SK-N-SH (cell line): ENCODE data around the gene LRRC27. TPM values are rescaled to one million over a fixed set of nuclear protein-coding genes. Genes with fewer than 3 reads are reported as not detected.
"Not testable (repeated sequence)": the region's sequence is repeated elsewhere in the genome, so short reads cannot be mapped to it uniquely, and the experiment has no call there.

ENCODE experiments used
- CTCF ChIA-PET: fragments of 300-600, 350-600 bp; formaldehyde crosslinking; extraction: SDS; loops from one replicate; lab custom pipeline; 2021; lab: Yijun Ruan, JAX
- POLR2A ChIA-PET: fragments of 350-600 bp; sonication (Branson Sonifier 250); formaldehyde crosslinking; extraction: SDS; loops from one replicate; lab custom pipeline; 2020; ENCODE audit warnings: antibody characterized with exemption, inconsistent platforms; lab: Yijun Ruan, JAX
- DNase-seq: peaks from one replicate; pipeline ENCODE4 v3.0.0; 2012
- H2AFZ ChIP-seq: fragments of 200-600 bp; sonication (generic); 2 replicates; pipeline ENCODE4 v1.8.1; 2016; ENCODE audit warnings: antibody characterized with exemption, mild to moderate bottlenecking, low read depth
- H3F3A ChIP-seq: fragments of 200-600 bp; sonication (generic); replicated peaks from 2 replicates; pipeline ENCODE3; 2016; ENCODE audit warnings: antibody characterized with exemption, mild to moderate bottlenecking; ENCODE audit not compliant: insufficient read depth
- H3K27ac ChIP-seq, 2 experiments: fragments of 200-500 bp in 1 of 2; fragments of 200-600 bp in 1 of 2; sonication (Bioruptor generic) in 1 of 2; sonication (generic), shearing (Covaris generic) in 1 of 2; 2 replicates each; pipeline versions ENCODE4 v1.5.1 to v1.6.1; 2014 to 2016; ENCODE audit warnings: low read depth in 2 of 2, inconsistent platforms in 1 of 2, low read length in 1 of 2, mild to moderate bottlenecking in 1 of 2, mixed read lengths in 1 of 2
- H3K27me3 ChIP-seq: fragments of 200-600 bp; sonication (generic), shearing (Covaris generic); 2 replicates; pipeline ENCODE4 v1.6.1; 2016; ENCODE audit warnings: mixed run types; ENCODE audit not compliant: insufficient read depth
- H3K36me3 ChIP-seq, 2 experiments: fragments of 200-500 bp in 1 of 2; fragments of 200-600 bp in 1 of 2; sonication (Bioruptor generic) in 1 of 2; sonication (generic) in 1 of 2; replicated peaks in 1 of 2; 2 replicates each; pipeline versions ENCODE3 to v1.5.1; 2014 to 2016; ENCODE audit warnings: low read length in 1 of 2, mild to moderate bottlenecking in 1 of 2; ENCODE audit not compliant: insufficient read depth in 2 of 2, control insufficient read depth in 1 of 2
- H3K4me1 ChIP-seq, 2 experiments: fragments of 200-500 bp in 1 of 2; fragments of 200-600 bp in 1 of 2; sonication (Bioruptor generic) in 1 of 2; sonication (generic), shearing (Covaris generic) in 1 of 2; 2 replicates each; pipeline versions ENCODE4 v1.5.1 to v1.6.1; 2014 to 2016; ENCODE audit warnings: low read depth in 1 of 2, low read length in 1 of 2, mixed run types in 1 of 2; ENCODE audit not compliant: insufficient read depth in 2 of 2, control insufficient read depth in 1 of 2
- H3K4me2 ChIP-seq: fragments of 200-600 bp; sonication (generic), shearing (Covaris generic); 2 replicates; pipeline ENCODE4 v1.6.1; 2017; ENCODE audit warnings: mixed run types
- H3K4me3 ChIP-seq, 2 experiments: fragments of 200-500 bp in 1 of 2; fragments of 200-600 bp in 1 of 2; sonication (Bioruptor generic) in 1 of 2; sonication (generic), shearing (Covaris generic) in 1 of 2; 2 replicates each; pipeline versions ENCODE4 v1.5.1 to v1.8.1; 2014 to 2016; ENCODE audit warnings: low read depth in 2 of 2, inconsistent platforms in 1 of 2, low read length in 1 of 2, mild to moderate bottlenecking in 1 of 2, mixed read lengths in 1 of 2, moderate library complexity in 1 of 2
- H3K79me2 ChIP-seq: fragments of 200-600 bp; sonication (generic); 2 replicates; pipeline ENCODE4 v1.8.1; 2017; ENCODE audit warnings: mild to moderate bottlenecking; ENCODE audit not compliant: insufficient read depth
- H3K9ac ChIP-seq: fragments of 200-600 bp; sonication (generic); 2 replicates; pipeline ENCODE4 v1.6.1; 2017; ENCODE audit warnings: mixed run types
- H3K9me2 ChIP-seq: fragments of 200-600 bp; sonication (generic); 2 replicates; pipeline ENCODE4 v1.6.1; 2017; ENCODE audit warnings: mixed run types
- H3K9me3 ChIP-seq: fragments of 200-600 bp; sonication (generic); 2 replicates; pipeline ENCODE4 v1.6.1; 2017; ENCODE audit warnings: mixed run types, mild to moderate bottlenecking, moderate library complexity
- H4K20me1 ChIP-seq: fragments of 200-600 bp; sonication (generic); 2 replicates; pipeline ENCODE4 v1.6.1; 2017; ENCODE audit warnings: mild to moderate bottlenecking, mixed run types; ENCODE audit not compliant: insufficient read depth
- CHD2 ChIP-seq: fragments of 150-350 bp; IDR thresholded peaks from 2 replicates; pipeline ENCODE4 v1.6.1; 2018; ENCODE audit warnings: low read length; ENCODE audit not compliant: partially characterized antibody
- EP300 ChIP-seq, 2 experiments: IDR thresholded peaks; 2 replicates each; pipeline versions ENCODE4 v1.4.0 to v1.6.1; 2012; ENCODE audit warnings: borderline replicate concordance in 1 of 2, low read depth in 1 of 2, low read length in 1 of 2
- EZH2phosphoT487 ChIP-seq: fragments of 200-600 bp; sonication (generic); IDR thresholded peaks from 2 replicates; pipeline ENCODE4 v1.6.1; 2017; ENCODE audit warnings: low read depth, mixed run types, mild to moderate bottlenecking, antibody characterized with exemption, moderate library complexity, borderline replicate concordance
- GABPA ChIP-seq: IDR thresholded peaks from 2 replicates; pipeline ENCODE4 v1.4.0; 2012; ENCODE audit warnings: low read depth, mild to moderate bottlenecking
- JUND ChIP-seq: IDR thresholded peaks from 2 replicates; pipeline ENCODE4 v1.4.0; 2012
- NFIC ChIP-seq: IDR thresholded peaks from 2 replicates; pipeline ENCODE4 v1.4.0; 2012; ENCODE audit warnings: borderline replicate concordance
- RCOR1 ChIP-seq: fragments of 150-350 bp; IDR thresholded peaks from 2 replicates; pipeline ENCODE4 v1.6.1; 2017; ENCODE audit warnings: antibody characterized with exemption, low read length
- TEAD4 ChIP-seq: IDR thresholded peaks from 2 replicates; pipeline ENCODE4 v1.4.0; 2012; ENCODE audit warnings: mild to moderate bottlenecking, borderline replicate concordance; ENCODE audit not compliant: insufficient read depth
- WGBS: methylation state at CpG from one replicate; pipeline ENCODE4 v1.1.6; 2017; ENCODE audit warnings: low lambda C conversion rate; 5-methylcytosine and 5-hydroxymethylcytosine counted together
- polyA plus RNA-seq, 3 experiments: library from polyadenylated mRNA; depleted of rRNA; stranded (reverse); fragments of >200 nt; gene quantifications; 2 replicates each; pipeline ENCODE4 v1.2.3, GENCODE V29; 2012
- TF ChIP-seq, protein P1 (sequence below): IDR thresholded peaks from 2 replicates; pipeline ENCODE4 v1.4.0; 2012; ENCODE audit warnings: low read depth
- TF ChIP-seq, protein P2 (sequence below): fragments of 150-350 bp; IDR thresholded peaks from 2 replicates; pipeline ENCODE4 v1.6.1; 2016; ENCODE audit warnings: mild to moderate bottlenecking, low read depth, low read length
- TF ChIP-seq, protein P3 (sequence below): IDR thresholded peaks from 2 replicates; pipeline ENCODE4 v1.4.0; 2012; ENCODE audit warnings: low read depth, borderline replicate concordance

The LRRC27 gene
- polyA plus RNA-seq, 1 of the 3 experiments (the other 2 are of a cell fraction), result 10.0 TPM

DNA sequence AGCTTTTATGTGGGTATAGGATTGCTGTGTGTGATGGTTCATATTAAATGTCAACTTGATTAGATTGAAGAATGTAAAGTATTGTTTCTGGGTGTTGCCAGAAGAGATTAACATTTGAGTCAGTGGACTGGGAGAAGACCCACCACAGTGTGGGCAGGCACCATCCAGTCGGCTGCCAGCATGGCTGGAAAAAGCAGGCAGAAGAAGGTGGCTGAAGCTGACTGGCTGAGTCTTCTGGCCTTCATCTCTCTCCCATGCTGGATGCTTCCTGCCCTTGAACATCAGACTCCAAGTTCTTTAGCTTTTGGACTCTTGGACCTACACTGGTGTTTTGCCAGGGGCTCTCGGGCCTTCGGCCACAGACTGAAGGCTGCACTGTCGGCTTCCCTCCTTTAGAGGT, 49.0 kb downstream of the LRRC27 start:
- H3K4me2 ChIP-seq, H3K9me2 ChIP-seq, H3K27me3 ChIP-seq, H4K20me1 ChIP-seq, H3K4me1 ChIP-seq, POLR2A ChIA-PET, H3K79me2 ChIP-seq, H3K4me3 ChIP-seq, H2AFZ ChIP-seq, DNase-seq, H3K9me3 ChIP-seq, H3F3A ChIP-seq, H3K9ac ChIP-seq, H3K36me3 ChIP-seq, H3K27ac ChIP-seq: not testable (repeated sequence)
- 84% methylated on average over 4 of the region's 4 CpGs for WGBS
- CTCF ChIA-PET, result interaction anchor here (0.6 to 1.9 kb wide), 5 partner anchors 11 to 274 kb away, joined by 3 to 9 read pairs (median 4); no protein-coding TSS in a partner anchor

DNA sequence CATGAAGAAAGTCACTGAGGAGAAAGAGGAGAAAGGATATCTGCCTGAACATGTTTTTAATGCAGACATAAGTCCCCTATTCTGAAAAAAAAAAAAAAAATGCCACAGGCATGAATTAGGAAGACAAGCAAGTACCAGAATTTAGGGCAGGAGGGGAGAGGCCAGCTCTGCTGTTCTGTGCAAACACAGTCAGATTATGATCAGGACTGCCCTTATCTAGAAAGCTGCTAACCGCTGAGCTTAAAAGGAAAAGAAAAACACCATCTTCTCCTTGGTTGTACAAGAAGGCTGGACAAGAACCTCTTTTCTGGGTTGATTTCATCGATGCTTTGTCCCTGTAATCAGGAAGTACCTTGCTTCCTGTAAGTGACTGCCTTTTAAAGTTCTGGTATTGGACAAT, 49.7 kb downstream of the LRRC27 start:
- Histone ChIP-seq H3K79me2 (no peaks in the 10 kb centered on the region), H2AFZ (no peak overlapping the region), H3K27ac (no peak overlapping the region), H3K4me3 (no peak overlapping the region), H3K9me3 (no peaks in the 10 kb centered on the region), H3K9me2 (no peaks in the 10 kb centered on the region), H3K4me2 (no peak overlapping the region), H4K20me1 (no peaks in the 10 kb centered on the region), H3K36me3 (no peaks in the 10 kb centered on the region), H3F3A (no peaks in the 10 kb centered on the region), H3K9ac (no peak overlapping the region), H3K27me3 (no peaks in the 10 kb centered on the region), H3K4me1 (peaks cover 0 to 7% of the 10 kb centered on the region in 2 experiments; a peak in 1 of 4 replicates)
- WGBS, result 59% methylated on average over 2 of the region's 2 CpGs
- no peak for TF ChIP-seq GABPA
- no peak for TF ChIP-seq RCOR1
- no peak for TF ChIP-seq EP300 (IDR thresholded peaks at IDR 0.05; ENCODE audit: borderline replicate concordance in 1 of 2, low read depth in 1 of 2, low read length in 1 of 2)
- no peak for TF ChIP-seq EZH2phosphoT487
- TF ChIP-seq, protein P1, sequence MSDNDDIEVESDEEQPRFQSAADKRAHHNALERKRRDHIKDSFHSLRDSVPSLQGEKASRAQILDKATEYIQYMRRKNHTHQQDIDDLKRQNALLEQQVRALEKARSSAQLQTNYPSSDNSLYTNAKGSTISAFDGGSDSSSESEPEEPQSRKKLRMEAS, result no peak
- TF ChIP-seq, protein P2, sequence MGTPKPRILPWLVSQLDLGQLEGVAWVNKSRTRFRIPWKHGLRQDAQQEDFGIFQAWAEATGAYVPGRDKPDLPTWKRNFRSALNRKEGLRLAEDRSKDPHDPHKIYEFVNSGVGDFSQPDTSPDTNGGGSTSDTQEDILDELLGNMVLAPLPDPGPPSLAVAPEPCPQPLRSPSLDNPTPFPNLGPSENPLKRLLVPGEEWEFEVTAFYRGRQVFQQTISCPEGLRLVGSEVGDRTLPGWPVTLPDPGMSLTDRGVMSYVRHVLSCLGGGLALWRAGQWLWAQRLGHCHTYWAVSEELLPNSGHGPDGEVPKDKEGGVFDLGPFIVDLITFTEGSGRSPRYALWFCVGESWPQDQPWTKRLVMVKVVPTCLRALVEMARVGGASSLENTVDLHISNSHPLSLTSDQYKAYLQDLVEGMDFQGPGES, result no peak
- TF ChIP-seq TEAD4, result no peak
- TF ChIP-seq, protein P3, sequence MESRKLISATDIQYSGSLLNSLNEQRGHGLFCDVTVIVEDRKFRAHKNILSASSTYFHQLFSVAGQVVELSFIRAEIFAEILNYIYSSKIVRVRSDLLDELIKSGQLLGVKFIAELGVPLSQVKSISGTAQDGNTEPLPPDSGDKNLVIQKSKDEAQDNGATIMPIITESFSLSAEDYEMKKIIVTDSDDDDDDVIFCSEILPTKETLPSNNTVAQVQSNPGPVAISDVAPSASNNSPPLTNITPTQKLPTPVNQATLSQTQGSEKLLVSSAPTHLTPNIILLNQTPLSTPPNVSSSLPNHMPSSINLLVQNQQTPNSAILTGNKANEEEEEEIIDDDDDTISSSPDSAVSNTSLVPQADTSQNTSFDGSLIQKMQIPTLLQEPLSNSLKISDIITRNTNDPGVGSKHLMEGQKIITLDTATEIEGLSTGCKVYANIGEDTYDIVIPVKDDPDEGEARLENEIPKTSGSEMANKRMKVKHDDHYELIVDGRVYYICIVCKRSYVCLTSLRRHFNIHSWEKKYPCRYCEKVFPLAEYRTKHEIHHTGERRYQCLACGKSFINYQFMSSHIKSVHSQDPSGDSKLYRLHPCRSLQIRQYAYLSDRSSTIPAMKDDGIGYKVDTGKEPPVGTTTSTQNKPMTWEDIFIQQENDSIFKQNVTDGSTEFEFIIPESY, result no peak
- no peak for TF ChIP-seq NFIC
- no peak for TF ChIP-seq CHD2
- TF ChIP-seq JUND, result no peak
- ChIA-PET POLR2A (no interaction called here), CTCF (interaction anchor here (1.0 to 1.9 kb wide), 3 partner anchors 20 to 273 kb away, joined by 3 to 9 read pairs (median 4); no protein-coding TSS in a partner anchor)
- DNase-seq, result no peak
